Neural progenitor cell (in vitro differentiated cells): ENCODE results near the gene FNTB.

Experiments
- EZH2 ChIP-seq: fragments of 200-600 bp; sonication (generic); IDR thresholded peaks from 2 replicates; pipeline ENCODE4 v1.6.1; 2017; ENCODE audit warnings: antibody characterized with exemption, mild to moderate bottlenecking, moderate library complexity
- TF ChIP-seq, protein P1 (sequence below): fragments of 200-600 bp; sonication (generic); IDR thresholded peaks from 2 replicates; pipeline ENCODE4 v1.5.1; 2017; ENCODE audit warnings: antibody characterized with exemption, mild to moderate bottlenecking

DNA sequence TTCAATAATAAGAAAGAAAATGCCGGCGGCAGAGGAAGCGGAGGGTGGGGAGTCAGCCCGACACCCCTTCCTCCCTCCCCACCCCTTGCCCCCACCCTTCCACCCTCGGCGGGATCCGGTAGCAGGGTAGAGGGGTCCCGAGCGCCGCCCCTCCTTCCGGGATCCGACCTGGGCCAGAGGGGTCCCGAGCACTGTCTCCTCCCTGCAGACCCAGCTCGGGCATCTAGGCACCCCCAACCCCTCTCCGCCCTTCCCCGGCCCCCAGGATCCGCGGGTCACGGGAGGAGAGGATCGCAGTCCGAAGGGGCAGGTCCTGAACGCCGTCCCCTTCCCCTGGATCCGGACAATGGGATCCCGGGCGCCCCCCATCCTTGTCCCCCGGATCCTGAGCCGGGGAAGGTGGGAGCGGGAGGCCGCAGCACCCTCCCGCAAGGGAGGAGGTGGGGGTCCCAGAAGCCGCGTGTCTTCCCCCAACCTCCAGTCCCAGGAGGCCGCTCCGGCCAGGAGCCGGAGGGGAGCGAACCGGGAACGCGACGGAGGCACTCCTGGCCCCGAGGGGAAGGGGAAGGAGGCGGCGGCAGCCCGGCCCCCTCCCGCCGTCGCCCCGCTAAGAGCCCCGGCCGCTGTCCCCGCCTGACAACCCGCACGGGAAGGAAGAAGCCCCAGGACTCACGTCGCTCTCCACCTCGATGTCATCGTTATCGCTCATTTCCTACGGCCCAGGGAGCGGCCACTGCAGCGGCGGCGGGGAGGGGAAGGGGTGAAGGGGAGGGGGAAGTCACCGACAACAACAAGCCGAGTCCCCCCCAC is 115.1 kb downstream of the FNTB start:
- TF ChIP-seq, protein P1, sequence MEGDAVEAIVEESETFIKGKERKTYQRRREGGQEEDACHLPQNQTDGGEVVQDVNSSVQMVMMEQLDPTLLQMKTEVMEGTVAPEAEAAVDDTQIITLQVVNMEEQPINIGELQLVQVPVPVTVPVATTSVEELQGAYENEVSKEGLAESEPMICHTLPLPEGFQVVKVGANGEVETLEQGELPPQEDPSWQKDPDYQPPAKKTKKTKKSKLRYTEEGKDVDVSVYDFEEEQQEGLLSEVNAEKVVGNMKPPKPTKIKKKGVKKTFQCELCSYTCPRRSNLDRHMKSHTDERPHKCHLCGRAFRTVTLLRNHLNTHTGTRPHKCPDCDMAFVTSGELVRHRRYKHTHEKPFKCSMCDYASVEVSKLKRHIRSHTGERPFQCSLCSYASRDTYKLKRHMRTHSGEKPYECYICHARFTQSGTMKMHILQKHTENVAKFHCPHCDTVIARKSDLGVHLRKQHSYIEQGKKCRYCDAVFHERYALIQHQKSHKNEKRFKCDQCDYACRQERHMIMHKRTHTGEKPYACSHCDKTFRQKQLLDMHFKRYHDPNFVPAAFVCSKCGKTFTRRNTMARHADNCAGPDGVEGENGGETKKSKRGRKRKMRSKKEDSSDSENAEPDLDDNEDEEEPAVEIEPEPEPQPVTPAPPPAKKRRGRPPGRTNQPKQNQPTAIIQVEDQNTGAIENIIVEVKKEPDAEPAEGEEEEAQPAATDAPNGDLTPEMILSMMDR, result no peak
- no peak for TF ChIP-seq EZH2
